ENCODE data around the gene FBXO41. TPM values are rescaled to one million over a fixed set of nuclear protein-coding genes. Genes with fewer than 3 reads are reported as not detected.

FBXO41 gene
- total RNA-seq, 4 donors from 2014 or later: 1.7 to 6.0 (median 4.2) TPM

- 91% methylated on average over 17 of the region's 17 CpGs for WGBS
- Histone ChIP-seq H3K27ac (replicated peaks in 1 of 4) (no peak overlapping the region), H3K4me3 (no peak overlapping the region), H3K36me3 (peaks cover 60 to 79% (median 77%) of the 10 kb centered on the region in 4 donors), H3K27me3 (no peaks in the 10 kb centered on the region), H3K9me3 (no peaks in the 10 kb centered on the region), H3K4me1 (no peaks in the 10 kb centered on the region)
- TF ChIP-seq POLR2A (IDR thresholded peaks at IDR 0.05; ENCODE audit: low read depth) (no peak), EP300 (IDR thresholded peaks at IDR 0.05) (no peak), POLR2AphosphoS5 (IDR thresholded peaks at IDR 0.05) (no peak)
- TF ChIP-seq, protein P1, sequence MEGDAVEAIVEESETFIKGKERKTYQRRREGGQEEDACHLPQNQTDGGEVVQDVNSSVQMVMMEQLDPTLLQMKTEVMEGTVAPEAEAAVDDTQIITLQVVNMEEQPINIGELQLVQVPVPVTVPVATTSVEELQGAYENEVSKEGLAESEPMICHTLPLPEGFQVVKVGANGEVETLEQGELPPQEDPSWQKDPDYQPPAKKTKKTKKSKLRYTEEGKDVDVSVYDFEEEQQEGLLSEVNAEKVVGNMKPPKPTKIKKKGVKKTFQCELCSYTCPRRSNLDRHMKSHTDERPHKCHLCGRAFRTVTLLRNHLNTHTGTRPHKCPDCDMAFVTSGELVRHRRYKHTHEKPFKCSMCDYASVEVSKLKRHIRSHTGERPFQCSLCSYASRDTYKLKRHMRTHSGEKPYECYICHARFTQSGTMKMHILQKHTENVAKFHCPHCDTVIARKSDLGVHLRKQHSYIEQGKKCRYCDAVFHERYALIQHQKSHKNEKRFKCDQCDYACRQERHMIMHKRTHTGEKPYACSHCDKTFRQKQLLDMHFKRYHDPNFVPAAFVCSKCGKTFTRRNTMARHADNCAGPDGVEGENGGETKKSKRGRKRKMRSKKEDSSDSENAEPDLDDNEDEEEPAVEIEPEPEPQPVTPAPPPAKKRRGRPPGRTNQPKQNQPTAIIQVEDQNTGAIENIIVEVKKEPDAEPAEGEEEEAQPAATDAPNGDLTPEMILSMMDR (IDR thresholded peaks at IDR 0.05): no peak
- intact Hi-C loops (cut with DNase I): no loop called here
- no peak for DNase-seq (ENCODE audit: extremely low spot score)
Measured at GRCh38 chr2:73252238-73253027, 31.8 kb downstream of the FBXO41 start.

- TF ChIP-seq EP300 (IDR thresholded peaks at IDR 0.05) (no peak), POLR2AphosphoS5 (IDR thresholded peaks at IDR 0.05) (no peak), POLR2A (IDR thresholded peaks at IDR 0.05; ENCODE audit: low read depth) (no peak)
- TF ChIP-seq, protein P1 (IDR thresholded peaks at IDR 0.05): no peak
- 92% methylated on average over 14 of the region's 17 CpGs for WGBS
- Histone ChIP-seq H3K9me3 (no peaks in the 10 kb centered on the region), H3K27ac (replicated peaks in 1 of 4) (no peak overlapping the region), H3K4me3 (no peak overlapping the region), H3K4me1 (no peaks in the 10 kb centered on the region), H3K27me3 (no peaks in the 10 kb centered on the region), H3K36me3 (peaks cover 71 to 91% (median 90%) of the 10 kb centered on the region in 4 donors)
- intact Hi-C loops (cut with DNase I): no loop called here
- DNase-seq (ENCODE audit: extremely low spot score): no peak
Measured at GRCh38 chr2:73250872-73251846, 33.1 kb downstream of the FBXO41 start.

GRCh38 chr2:73249636-73250035, 34.6 kb downstream of the FBXO41 start:
- Histone ChIP-seq H3K9me3 (no peaks in the 10 kb centered on the region), H3K36me3 (peaks cover 87 to 100% (median 99%) of the 10 kb centered on the region in 4 donors), H3K4me3 (no peak overlapping the region), H3K27ac (replicated peaks in 1 of 4) (no peak overlapping the region), H3K4me1 (no peaks in the 10 kb centered on the region), H3K27me3 (no peaks in the 10 kb centered on the region)
- intact Hi-C loops (cut with DNase I): no loop called here
- 76% methylated on average over 9 of the region's 9 CpGs for WGBS
- no peak for DNase-seq (ENCODE audit: extremely low spot score)
- TF ChIP-seq, protein P1 (IDR thresholded peaks at IDR 0.05): no peak
- TF ChIP-seq POLR2AphosphoS5 (IDR thresholded peaks at IDR 0.05) (no peak), POLR2A (IDR thresholded peaks at IDR 0.05; ENCODE audit: low read depth) (no peak), EP300 (IDR thresholded peaks at IDR 0.05) (no peak)

DNA sequence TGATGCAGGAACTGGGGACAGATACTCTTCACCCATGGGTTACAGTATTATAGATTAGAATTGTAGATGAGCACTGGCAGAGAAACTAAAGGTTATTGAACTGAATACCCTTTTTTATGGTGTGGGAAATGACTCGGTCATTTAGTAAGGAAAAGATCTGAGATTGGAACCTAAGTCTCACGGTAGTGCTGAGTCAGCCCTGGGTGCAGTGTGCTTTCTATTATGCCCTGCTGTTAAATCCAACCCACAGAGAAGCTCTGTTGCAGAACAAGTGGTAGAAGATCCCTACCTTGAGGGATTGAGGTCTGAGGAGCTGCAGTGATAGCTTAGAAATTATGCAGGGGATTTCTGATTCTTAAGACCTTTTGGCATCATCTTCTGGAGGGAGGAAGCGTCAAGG, 37.4 kb downstream of the FBXO41 start:
- intact Hi-C loops (cut with DNase I): no loop called here
- WGBS: 76% methylated on average over 3 of the region's 3 CpGs
- Histone ChIP-seq H3K27ac (replicated peaks in 1 of 4) (no peak overlapping the region), H3K9me3 (no peaks in the 10 kb centered on the region), H3K27me3 (no peaks in the 10 kb centered on the region), H3K36me3 (peaks cover 93 to 100% (median 99%) of the 10 kb centered on the region in 4 donors), H3K4me1 (no peaks in the 10 kb centered on the region), H3K4me3 (no peak overlapping the region)
- no peak for DNase-seq (ENCODE audit: extremely low spot score)
- no peak for TF ChIP-seq POLR2AphosphoS5 (IDR thresholded peaks at IDR 0.05)
- no peak for TF ChIP-seq POLR2A (IDR thresholded peaks at IDR 0.05; ENCODE audit: low read depth)
- no peak for TF ChIP-seq EP300 (IDR thresholded peaks at IDR 0.05)
- TF ChIP-seq, protein P1 (IDR thresholded peaks at IDR 0.05): no peak
